ENCODE results near the gene RAD23B. TPM values are rescaled to one million over a fixed set of nuclear protein-coding genes. Genes with fewer than 3 reads are reported as not detected.
A peak's percentile ranks its signal among the peaks of the same experiment; 100 is the strongest.

Gene RAD23B
- polyA plus RNA-seq, 3 donors: 21.6 to 50.0 (median 24.7) TPM

DNA sequence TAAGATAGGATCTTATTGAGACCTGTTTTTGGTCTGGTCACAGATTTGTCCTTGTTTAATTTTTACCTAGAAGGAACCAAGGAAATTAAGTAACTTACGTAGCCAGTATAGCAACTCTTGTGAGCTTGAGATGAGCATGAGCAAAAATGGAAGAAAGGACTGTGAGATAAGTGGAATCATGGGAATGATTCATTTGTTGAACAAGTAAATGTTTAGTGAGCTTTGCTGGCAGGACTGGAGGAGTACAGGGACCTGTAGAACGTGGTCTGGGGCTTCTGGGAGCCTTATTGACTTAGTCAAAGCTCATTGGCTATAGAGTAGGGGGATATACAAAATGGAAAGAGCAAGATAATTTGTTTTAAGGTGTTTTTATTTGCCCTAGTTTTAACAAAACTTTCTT is 3.0 kb downstream of the RAD23B start:
- H2AFZ ChIP-seq (ENCODE audit: insufficient read depth, low read depth, low read length, poor library complexity, severe bottlenecking): no peak overlapping the region
- Mint-ChIP-seq H3K36me3 (no peaks in the 10 kb centered on the region), H3K27me3 (ENCODE audit: low read depth in 3 of 3) (peaks cover 1 to 2% (median 1%) of the 10 kb centered on the region in 3 donors), H3K4me3 (peak overlapping the region; percentile 48 to 60), H3K4me1 (peaks cover 64% of the 10 kb centered on the region), H3K9me3 (peaks cover 0 to 4% (median 0%) of the 10 kb centered on the region in 7 donors), H3K27ac (peak overlapping the region in 5 of 7 donors; percentile 19 to 81 (median 65))
- peaks cover 73% of the 10 kb centered on the region for H4K20me1 ChIP-seq (ENCODE audit: insufficient read depth, low read length)
- DNase-seq: no peak
- H3K79me2 ChIP-seq (ENCODE audit: insufficient read depth, low read length): peaks cover 80% of the 10 kb centered on the region
- WGBS (ENCODE audit: insufficient coverage): 57% methylated on average over 2 of the region's 2 CpGs
- H3K4me1 ChIP-seq (ENCODE audit: control insufficient read depth in 1 of 2, insufficient read depth in 2 of 2, low read length in 2 of 2): peaks cover 29 to 52% of the 10 kb centered on the region in 2 donors
- TF ChIP-seq, protein P1, sequence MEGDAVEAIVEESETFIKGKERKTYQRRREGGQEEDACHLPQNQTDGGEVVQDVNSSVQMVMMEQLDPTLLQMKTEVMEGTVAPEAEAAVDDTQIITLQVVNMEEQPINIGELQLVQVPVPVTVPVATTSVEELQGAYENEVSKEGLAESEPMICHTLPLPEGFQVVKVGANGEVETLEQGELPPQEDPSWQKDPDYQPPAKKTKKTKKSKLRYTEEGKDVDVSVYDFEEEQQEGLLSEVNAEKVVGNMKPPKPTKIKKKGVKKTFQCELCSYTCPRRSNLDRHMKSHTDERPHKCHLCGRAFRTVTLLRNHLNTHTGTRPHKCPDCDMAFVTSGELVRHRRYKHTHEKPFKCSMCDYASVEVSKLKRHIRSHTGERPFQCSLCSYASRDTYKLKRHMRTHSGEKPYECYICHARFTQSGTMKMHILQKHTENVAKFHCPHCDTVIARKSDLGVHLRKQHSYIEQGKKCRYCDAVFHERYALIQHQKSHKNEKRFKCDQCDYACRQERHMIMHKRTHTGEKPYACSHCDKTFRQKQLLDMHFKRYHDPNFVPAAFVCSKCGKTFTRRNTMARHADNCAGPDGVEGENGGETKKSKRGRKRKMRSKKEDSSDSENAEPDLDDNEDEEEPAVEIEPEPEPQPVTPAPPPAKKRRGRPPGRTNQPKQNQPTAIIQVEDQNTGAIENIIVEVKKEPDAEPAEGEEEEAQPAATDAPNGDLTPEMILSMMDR (IDR thresholded peaks at IDR 0.05): no peak
- no peak overlapping the region for H3K9ac ChIP-seq (ENCODE audit: insufficient read depth, low read length, poor library complexity, severe bottlenecking)
- intact Hi-C loops (cut with micrococcal nuclease): no loop called here
- no peaks in the 10 kb centered on the region for H3K27me3 ChIP-seq (ENCODE audit: control insufficient read depth in 2 of 2, insufficient read depth in 2 of 2, low read length in 2 of 2)
- peak overlapping the region in 1 of 3 experiments; percentile 90 for H3K4me3 ChIP-seq (replicated peaks in 1 of 3; ENCODE audit: low read depth in 2 of 3, low read length in 3 of 3)
- H3K27ac ChIP-seq (ENCODE audit: low read depth in 1 of 2, low read length in 2 of 2): peak overlapping the region in 1 of 2 donors; percentile 61
- no peaks in the 10 kb centered on the region for H3K9me3 ChIP-seq (replicated peaks in 1 of 2; ENCODE audit: control insufficient read depth in 1 of 2, insufficient read depth in 1 of 2, low read length in 2 of 2)
- H3K4me2 ChIP-seq (replicated peaks; ENCODE audit: extremely low read depth, low read length, poor library complexity, severe bottlenecking): peak overlapping the region; percentile 99
- H3K36me3 ChIP-seq (replicated peaks in 1 of 2; ENCODE audit: control insufficient read depth in 1 of 2, insufficient read depth in 2 of 2, low read length in 2 of 2): no peaks in the 10 kb centered on the region

DNA sequence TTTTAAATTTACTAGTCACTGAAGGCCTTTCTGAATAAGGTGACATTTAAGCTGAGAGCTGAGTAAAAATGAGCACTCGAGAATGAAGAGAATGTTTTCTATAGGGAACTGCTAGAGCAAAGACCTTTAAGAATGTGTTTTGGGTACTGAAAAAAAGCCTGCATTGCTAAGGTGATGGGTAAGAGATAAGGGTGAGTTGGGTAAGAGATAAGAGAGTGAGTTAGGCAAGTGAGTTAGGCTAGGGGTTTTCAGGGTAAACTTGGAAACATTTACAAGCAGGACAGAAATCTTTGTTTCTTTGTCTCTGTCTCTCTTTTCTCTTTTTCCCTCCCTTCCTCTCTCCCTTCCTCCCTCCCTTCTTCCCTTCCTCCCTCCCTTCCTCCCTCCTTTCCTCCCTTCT is 5.6 kb downstream of the RAD23B start:
- no peak overlapping the region for H3K4me3 ChIP-seq (replicated peaks in 1 of 3; ENCODE audit: low read depth in 2 of 3, low read length in 3 of 3)
- Mint-ChIP-seq H3K4me3 (no peak overlapping the region), H3K9me3 (peaks cover 0 to 4% (median 0%) of the 10 kb centered on the region in 7 donors), H3K27ac (peak overlapping the region in 2 of 7 donors; percentile 0 to 22), H3K4me1 (peaks cover 65% of the 10 kb centered on the region), H3K27me3 (ENCODE audit: low read depth in 3 of 3) (peaks cover 0 to 2% (median 1%) of the 10 kb centered on the region in 3 donors), H3K36me3 (no peaks in the 10 kb centered on the region)
- intact Hi-C loops (cut with micrococcal nuclease): no loop called here
- TF ChIP-seq, protein P1 (IDR thresholded peaks at IDR 0.05): no peak
- no peak overlapping the region for H3K9ac ChIP-seq (ENCODE audit: insufficient read depth, low read length, poor library complexity, severe bottlenecking)
- H3K79me2 ChIP-seq (ENCODE audit: insufficient read depth, low read length): peaks cover 100% of the 10 kb centered on the region
- DNase-seq: no peak
- H3K27me3 ChIP-seq (ENCODE audit: control insufficient read depth in 2 of 2, insufficient read depth in 2 of 2, low read length in 2 of 2): no peaks in the 10 kb centered on the region
- peaks cover 100% of the 10 kb centered on the region for H4K20me1 ChIP-seq (ENCODE audit: insufficient read depth, low read length)
- H3K4me1 ChIP-seq (ENCODE audit: control insufficient read depth in 1 of 2, insufficient read depth in 2 of 2, low read length in 2 of 2): peaks cover 24 to 47% of the 10 kb centered on the region in 2 donors
- 100% methylated on average over 1 of the region's 1 CpG for WGBS (ENCODE audit: insufficient coverage)
- H3K36me3 ChIP-seq (replicated peaks in 1 of 2; ENCODE audit: control insufficient read depth in 1 of 2, insufficient read depth in 2 of 2, low read length in 2 of 2): no peaks in the 10 kb centered on the region
- H3K9me3 ChIP-seq (replicated peaks in 1 of 2; ENCODE audit: control insufficient read depth in 1 of 2, insufficient read depth in 1 of 2, low read length in 2 of 2): no peaks in the 10 kb centered on the region
- H3K27ac ChIP-seq (ENCODE audit: low read depth in 1 of 2, low read length in 2 of 2): peak overlapping the region in 1 of 2 donors; percentile 46
- no peak overlapping the region for H2AFZ ChIP-seq (ENCODE audit: insufficient read depth, low read depth, low read length, poor library complexity, severe bottlenecking)
- H3K4me2 ChIP-seq (replicated peaks; ENCODE audit: extremely low read depth, low read length, poor library complexity, severe bottlenecking): no peak overlapping the region

Measured in CD14-positive monocyte (primary cell).